ENCODE data around the gene RFC4. TPM values are rescaled to one million over a fixed set of nuclear protein-coding genes. Genes with fewer than 3 reads are reported as not detected.

The RFC4 gene
- total RNA-seq, 3 donors from 2014 or later: 5.6 to 19.9 (median 15.0) TPM

GRCh38 chr3:186802701-186803100 lies 3.6 kb downstream of the RFC4 start:
- intact Hi-C loops (cut with DNase I, micrococcal nuclease): no loop called here
- ATAC-seq (no peak), DNase-seq (no peak)
- Histone ChIP-seq H3K4me1 (ENCODE audit: low read depth) (peaks cover 18% of the 10 kb centered on the region), H3K4me3 (no peak overlapping the region), H3K36me3 (ENCODE audit: low read depth) (no peaks in the 10 kb centered on the region), H3K9me3 (no peaks in the 10 kb centered on the region)
- no peak for TF ChIP-seq CTCF (IDR thresholded peaks at IDR 0.05)

GRCh38 chr3:186800285-186800684 lies 6.0 kb downstream of the RFC4 start:
- Histone ChIP-seq H3K4me3 (no peak overlapping the region), H3K9me3 (no peaks in the 10 kb centered on the region), H3K4me1 (ENCODE audit: low read depth) (peaks cover 3% of the 10 kb centered on the region), H3K36me3 (ENCODE audit: low read depth) (no peaks in the 10 kb centered on the region)
- ATAC-seq (no peak), DNase-seq (no peak)
- intact Hi-C loops (cut with DNase I, micrococcal nuclease): no loop called here
- no peak for TF ChIP-seq CTCF (IDR thresholded peaks at IDR 0.05)

- Histone ChIP-seq H3K4me1 (ENCODE audit: low read depth) (no peaks in the 10 kb centered on the region), H3K36me3 (ENCODE audit: low read depth) (no peaks in the 10 kb centered on the region), H3K4me3 (no peak overlapping the region), H3K9me3 (no peaks in the 10 kb centered on the region)
- intact Hi-C loops (cut with DNase I, micrococcal nuclease): no loop called here
- ATAC-seq: no peak
- no peak for TF ChIP-seq CTCF (IDR thresholded peaks at IDR 0.05)
- DNase-seq: no peak
Observed at GRCh38 chr3:186798239-186798874, 7.9 kb downstream of the RFC4 start.

- peaks cover 8% of the 10 kb centered on the region for H3K36me3 ChIP-seq (ENCODE audit: low read depth)
- ATAC-seq (peak; percentile 58), DNase-seq (no peak)
- no peaks in the 10 kb centered on the region for H3K9me3 ChIP-seq
- no peak overlapping the region for H3K4me3 ChIP-seq
- intact Hi-C loops (cut with DNase I, micrococcal nuclease): no loop called here
- no peak for TF ChIP-seq CTCF (IDR thresholded peaks at IDR 0.05)
- peaks cover 24% of the 10 kb centered on the region for H3K4me1 ChIP-seq (ENCODE audit: low read depth)
Observed at GRCh38 chr3:186790261-186790981, 15.9 kb downstream of the RFC4 start.

- H3K36me3 ChIP-seq (ENCODE audit: low read depth): peaks cover 8% of the 10 kb centered on the region
- ATAC-seq: no peak
- intact Hi-C loops (cut with DNase I, micrococcal nuclease): loop anchor here in 1 of 2 donors (5.0 to 10.0 kb wide), 2 partner anchors 855 to 1457 kb away; partner anchors contain the start of gene TRA2B
Observed at GRCh38 chr3:186789554-186790260, 16.6 kb downstream of the RFC4 start.

More at GRCh38 chr3:186789554-186790260, 16.6 kb downstream of the RFC4 start:
- peaks cover 31% of the 10 kb centered on the region for H3K4me1 ChIP-seq (ENCODE audit: low read depth)
- no peaks in the 10 kb centered on the region for H3K9me3 ChIP-seq
- no peak for TF ChIP-seq CTCF (IDR thresholded peaks at IDR 0.05)
- DNase-seq: no peak
- H3K4me3 ChIP-seq: no peak overlapping the region

All from mucosa of descending colon (tissue), 3 donors.